Measurements from ENCODE around the gene GABARAP. TPM values are rescaled to one million over a fixed set of nuclear protein-coding genes. Genes with fewer than 3 reads are reported as not detected.

Gene GABARAP
- polyA plus RNA-seq, 1 donor (not counting 4 experiments of a cell fraction or from before 2014, with no cell fraction given) = 271 TPM

DNA sequence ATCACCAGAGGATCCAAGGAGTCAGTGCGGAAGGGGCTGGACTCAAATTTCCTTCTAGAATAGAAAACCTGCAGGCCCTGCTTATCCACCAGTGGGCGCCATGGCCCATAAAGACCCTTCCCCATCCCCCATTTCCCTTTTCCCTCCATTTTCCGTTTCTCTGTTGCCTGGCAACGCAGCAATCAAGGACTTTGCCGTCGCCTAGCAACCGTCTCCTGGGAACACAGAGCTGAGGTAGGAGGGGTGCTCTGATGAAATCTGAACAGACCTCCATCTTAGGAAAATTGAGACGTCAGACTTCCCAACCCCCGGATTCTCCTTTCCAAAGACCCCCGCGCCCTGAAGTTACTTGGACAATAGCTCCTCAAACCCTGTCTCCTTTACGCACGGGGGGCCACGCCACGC is 28.4 kb downstream of the GABARAP start:
- peaks cover 17% of the 10 kb centered on the region for H3K4me1 ChIP-seq (ENCODE audit: control insufficient read depth, extremely low read depth, insufficient read depth, low read length)
- no peaks in the 10 kb centered on the region for H3K9me3 ChIP-seq (ENCODE audit: control insufficient read depth, low read depth, low read length)
- H3K36me3 ChIP-seq (ENCODE audit: control insufficient read depth in 2 of 2, extremely low read depth in 1 of 2, insufficient read depth in 2 of 2, low read length in 2 of 2) = no peaks in the 10 kb centered on the region
- H4K20me1 ChIP-seq (ENCODE audit: control insufficient read depth, extremely low read depth, insufficient read depth, low read length) = peaks cover 3% of the 10 kb centered on the region
- H3K27ac ChIP-seq (ENCODE audit: control insufficient read depth, insufficient read depth, low read length) = peak overlapping the region; percentile 43
- H3K27me3 ChIP-seq (ENCODE audit: control insufficient read depth, extremely low read depth, insufficient read depth, low read length) = peaks cover 10% of the 10 kb centered on the region
- H3K9ac ChIP-seq (ENCODE audit: control insufficient read depth, extremely low read depth, insufficient read depth, low read length) = peak overlapping the region; percentile 28
- H3K4me2 ChIP-seq (ENCODE audit: control insufficient read depth, extremely low read depth, insufficient read depth, low read depth, low read length) = peak overlapping the region; percentile 63
- no peaks in the 10 kb centered on the region for H3K9me1 ChIP-seq (ENCODE audit: control insufficient read depth, extremely low read depth, insufficient read depth, low read length)
- FAIRE-seq (no peak), DNase-seq (ENCODE audit: low read depth, low spot score) (no peak)
- no peak for TF ChIP-seq EZH2 (IDR thresholded peaks at IDR 0.05; ENCODE audit: low read length)
- TF ChIP-seq, protein P1, sequence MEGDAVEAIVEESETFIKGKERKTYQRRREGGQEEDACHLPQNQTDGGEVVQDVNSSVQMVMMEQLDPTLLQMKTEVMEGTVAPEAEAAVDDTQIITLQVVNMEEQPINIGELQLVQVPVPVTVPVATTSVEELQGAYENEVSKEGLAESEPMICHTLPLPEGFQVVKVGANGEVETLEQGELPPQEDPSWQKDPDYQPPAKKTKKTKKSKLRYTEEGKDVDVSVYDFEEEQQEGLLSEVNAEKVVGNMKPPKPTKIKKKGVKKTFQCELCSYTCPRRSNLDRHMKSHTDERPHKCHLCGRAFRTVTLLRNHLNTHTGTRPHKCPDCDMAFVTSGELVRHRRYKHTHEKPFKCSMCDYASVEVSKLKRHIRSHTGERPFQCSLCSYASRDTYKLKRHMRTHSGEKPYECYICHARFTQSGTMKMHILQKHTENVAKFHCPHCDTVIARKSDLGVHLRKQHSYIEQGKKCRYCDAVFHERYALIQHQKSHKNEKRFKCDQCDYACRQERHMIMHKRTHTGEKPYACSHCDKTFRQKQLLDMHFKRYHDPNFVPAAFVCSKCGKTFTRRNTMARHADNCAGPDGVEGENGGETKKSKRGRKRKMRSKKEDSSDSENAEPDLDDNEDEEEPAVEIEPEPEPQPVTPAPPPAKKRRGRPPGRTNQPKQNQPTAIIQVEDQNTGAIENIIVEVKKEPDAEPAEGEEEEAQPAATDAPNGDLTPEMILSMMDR (optimal IDR thresholded peaks at IDR 0.05 in 1 of 3, IDR thresholded peaks at IDR 0.05 in 1 of 3, conservative IDR thresholded peaks at IDR 0.05 in 1 of 3; ENCODE audit: extremely low read depth in 1 of 3, insufficient read depth in 2 of 3, low read length in 3 of 3) = peak; percentile 23 to 34 (median 33)
- H2AFZ ChIP-seq (ENCODE audit: control insufficient read depth, low read length) = peak overlapping the region; percentile 22
- peak overlapping the region; percentile 31 to 62 (median 57) for H3K4me3 ChIP-seq (ENCODE audit: control insufficient read depth in 2 of 3, extremely low read depth in 1 of 3, insufficient read depth in 2 of 3, low read depth in 1 of 3, low read length in 3 of 3)
- H3K79me2 ChIP-seq (ENCODE audit: control insufficient read depth, insufficient read depth, low read length) = peaks cover 6% of the 10 kb centered on the region
- dilution Hi-C loops (cut with MboI; ENCODE audit: extremely low pct_ligation_motif_present, low sequenced_read_pairs) = no loop called here

DNA sequence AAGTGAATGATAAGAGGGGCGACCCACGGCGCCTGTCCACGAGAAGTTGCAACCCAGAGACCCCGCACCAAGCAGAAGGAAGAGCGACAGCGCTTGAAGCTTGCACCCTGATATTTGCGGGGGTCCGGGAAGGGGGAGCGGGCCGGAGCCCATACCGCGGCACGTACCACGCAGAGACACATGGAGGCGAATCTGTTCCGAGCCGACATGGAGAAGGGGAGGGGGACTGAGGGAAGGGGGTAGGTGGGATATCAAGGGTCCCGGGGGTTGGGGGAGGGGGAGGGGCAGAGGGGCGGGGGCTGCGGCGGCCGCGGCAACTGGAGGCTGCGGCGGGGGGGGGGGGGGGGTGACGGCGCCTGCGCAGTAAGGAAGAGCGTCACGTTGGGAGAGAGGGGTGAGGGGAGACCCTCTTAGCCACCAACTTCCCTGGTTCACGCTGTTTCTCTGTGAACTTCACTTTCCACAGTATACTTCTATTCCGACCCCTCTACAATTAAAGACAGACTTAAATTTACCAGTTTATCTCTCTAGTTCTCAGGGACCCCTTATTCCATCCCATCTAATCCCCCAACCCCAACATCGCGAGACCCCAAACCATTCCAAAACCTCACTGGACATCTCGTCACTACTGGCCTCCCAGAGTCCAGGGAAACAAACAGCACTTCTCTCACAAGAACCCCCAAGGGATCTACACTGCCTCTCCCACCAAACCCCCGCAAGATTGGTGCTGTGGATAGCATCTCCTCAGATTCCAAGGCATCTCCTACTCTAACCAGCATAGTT is 30.6 kb downstream of the GABARAP start:
- H3K9me3 ChIP-seq (ENCODE audit: control insufficient read depth, low read depth, low read length) = no peaks in the 10 kb centered on the region
- H3K4me3 ChIP-seq (ENCODE audit: control insufficient read depth in 2 of 3, extremely low read depth in 1 of 3, insufficient read depth in 2 of 3, low read depth in 1 of 3, low read length in 3 of 3) = no peak overlapping the region
- FAIRE-seq = no peak

More for the DNA sequence above, 30.6 kb downstream of the GABARAP start:
- Histone ChIP-seq H3K9ac (ENCODE audit: control insufficient read depth, extremely low read depth, insufficient read depth, low read length) (no peak overlapping the region), H3K27me3 (ENCODE audit: control insufficient read depth, extremely low read depth, insufficient read depth, low read length) (peaks cover 10% of the 10 kb centered on the region), H3K9me1 (ENCODE audit: control insufficient read depth, extremely low read depth, insufficient read depth, low read length) (no peaks in the 10 kb centered on the region), H4K20me1 (ENCODE audit: control insufficient read depth, extremely low read depth, insufficient read depth, low read length) (peaks cover 3% of the 10 kb centered on the region), H3K27ac (ENCODE audit: control insufficient read depth, insufficient read depth, low read length) (no peak overlapping the region), H3K4me2 (ENCODE audit: control insufficient read depth, extremely low read depth, insufficient read depth, low read depth, low read length) (no peak overlapping the region), H3K79me2 (ENCODE audit: control insufficient read depth, insufficient read depth, low read length) (peaks cover 4% of the 10 kb centered on the region), H3K36me3 (ENCODE audit: control insufficient read depth in 2 of 2, extremely low read depth in 1 of 2, insufficient read depth in 2 of 2, low read length in 2 of 2) (no peaks in the 10 kb centered on the region), H2AFZ (ENCODE audit: control insufficient read depth, low read length) (no peak overlapping the region), H3K4me1 (ENCODE audit: control insufficient read depth, extremely low read depth, insufficient read depth, low read length) (peaks cover 14% of the 10 kb centered on the region)
- TF ChIP-seq, protein P1 (optimal IDR thresholded peaks at IDR 0.05 in 1 of 3, IDR thresholded peaks at IDR 0.05 in 1 of 3, conservative IDR thresholded peaks at IDR 0.05 in 1 of 3; ENCODE audit: extremely low read depth in 1 of 3, insufficient read depth in 2 of 3, low read length in 3 of 3) = no peak
- no peak for TF ChIP-seq EZH2 (IDR thresholded peaks at IDR 0.05; ENCODE audit: low read length)
- dilution Hi-C loops (cut with MboI; ENCODE audit: extremely low pct_ligation_motif_present, low sequenced_read_pairs) = no loop called here
- DNase-seq (ENCODE audit: low read depth, low spot score) = no peak
